Pancreas (tissue), 10 donors: ENCODE data around the gene PRKCE. TPM values are rescaled to one million over a fixed set of nuclear protein-coding genes. Genes with fewer than 3 reads are reported as not detected.

Experiments used
- ATAC-seq, 4 donors: fragments of 200-7000 bp; cut with Tn5 transposase; one replicate each; pipeline versions ENCODE4 v1.8.0 to v1.9.1; 2020; ENCODE audit warnings: mild to moderate bottlenecking in 4 of 4, moderate library complexity in 4 of 4
- DNase-seq, 6 donors: peaks; one replicate each; pipeline ENCODE4 v3.0.0-alpha.2; 2020
- FAIRE-seq: peaks from 2 replicates; lab custom pipeline; 2012; peaks lifted over from hg19 to GRCh38; lab: Jason Lieb, UNC
- H3K27ac ChIP-seq, 4 donors: fragments of 200-600 bp; sonication (generic); 1 replicate in 3 of 4; 2 replicates in 1 of 4; pipeline versions ENCODE4 v1.5.0 to v1.8.0; 2020
- H3K27me3 ChIP-seq, 4 donors: fragments of 200-600 bp; one replicate each; pipeline ENCODE4 v1.8.0; 2021
- H3K36me3 ChIP-seq, 3 donors: fragments of 200-600 bp; sonication (generic) in 1 of 3; one replicate each; pipeline versions ENCODE4 v1.5.0 to v1.8.0; 2020 to 2021
- H3K4me1 ChIP-seq, 3 donors: fragments of 200-600 bp; one replicate each; pipeline ENCODE4 v1.8.0; 2021
- H3K4me3 ChIP-seq, 4 donors: fragments of 200-600 bp; sonication (generic) in 2 of 4; one replicate each; pipeline versions ENCODE4 v1.5.0 to v1.8.0; 2020 to 2021
- H3K9me3 ChIP-seq, 4 donors: fragments of 200-600 bp; one replicate each; pipeline ENCODE4 v1.8.0; 2021
- WGBS, 2 donors: extraction: QIAGEN DNeasy Blood & Tissue Kit; methylation state at CpG; one replicate each; pipeline ENCODE4 v1.1.7; 2013; 5-methylcytosine and 5-hydroxymethylcytosine counted together
- intact Hi-C, 3 donors: fragments of 100-400 bp; cut with DNase I; formaldehyde crosslinking; loops; one replicate each; pipeline versions ENCODE4 v1.11.1 to v1.14.2; 2022
- polyA plus RNA-seq, 2 donors: library from polyadenylated mRNA; stranded (reverse); fragments of 200-250 nt; gene quantifications; one replicate each; pipeline ENCODE4 v1.2.3, GENCODE V29; 2013
- total RNA-seq, 6 donors: library from RNA; stranded (reverse); fragmentation: NEBNext Ultra II Directional in 4 of 6; extraction: Animal tissue kit (Norgen Biotek cat#: 25700) in 4 of 6; gene quantifications; one replicate each; pipeline versions ENCODE4 v1.2.1 to v1.2.4, GENCODE V29; 2021 to 2023
- TF ChIP-seq, protein P1 (sequence below), 4 donors: fragments of 200-600 bp; sonication (generic) in 3 of 4; IDR thresholded peaks; one replicate each; pipeline versions ENCODE4 v1.5.0 to v1.8.0; 2021; ENCODE audit warnings: antibody characterized with exemption in 4 of 4
- donor health status: healthy with polysubstance abuse.
- donor health status: DM: no; HTN: no; CAD: no; lungs with moderate emphysema.
- donor health status: DM: no; HTN: no; CAD: no.
- donor health status: control.
- donor health status: control.
- donor health status: Bipolar disorder and iron deficiency.
- donor health status: DM: yes; HTN: yes; CAD: no.
- donor health status: DM: no; HTN: no; CAD: no.
- donor health status: DM: no; HTN: no; CAD: no.
- donor health status: DM: yes; HTN: yes; CAD: no.

Gene PRKCE
- total and polyA plus RNA-seq, 8 donors, result 4.0 to 19.4 (median 10.0) TPM

DNA sequence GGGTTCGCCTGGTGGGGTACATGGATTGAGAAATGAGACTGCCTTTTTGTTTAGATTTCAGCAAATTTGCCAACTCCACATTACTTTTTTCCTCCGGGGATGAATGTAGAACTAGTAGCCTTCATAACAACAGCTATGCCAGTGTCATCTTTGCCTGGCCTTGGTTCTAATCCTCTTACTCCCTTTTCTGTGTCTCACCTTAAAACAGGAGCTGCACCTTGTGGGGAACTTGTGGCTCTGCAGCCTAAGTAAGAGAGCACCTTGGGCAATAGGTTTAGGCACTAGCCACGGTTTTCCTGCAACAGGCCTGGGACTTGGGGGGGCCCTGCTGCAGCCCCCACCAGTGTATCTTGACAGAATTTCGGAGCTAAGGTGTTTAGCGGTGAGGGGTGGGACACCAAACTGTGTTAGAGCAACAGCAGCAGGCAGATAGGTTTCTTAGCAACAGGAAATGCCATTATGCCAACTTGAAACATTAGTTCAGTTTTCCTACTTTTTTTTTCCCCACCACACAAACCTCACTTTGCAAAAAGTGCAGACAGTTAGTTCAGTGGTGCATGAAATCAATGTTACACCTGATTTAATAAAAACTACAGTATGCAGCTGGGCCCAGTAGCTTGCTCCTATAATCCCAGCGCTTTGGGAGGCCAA lies 173.7 kb downstream of the PRKCE start:
- no peak for ATAC-seq
- Histone ChIP-seq H3K4me1 (peaks cover 23 to 38% (median 35%) of the 10 kb centered on the region in 3 donors), H3K27ac (no peak overlapping the region), H3K36me3 (no peaks in the 10 kb centered on the region), H3K27me3 (no peaks in the 10 kb centered on the region), H3K9me3 (no peaks in the 10 kb centered on the region), H3K4me3 (no peak overlapping the region)
- TF ChIP-seq, protein P1, sequence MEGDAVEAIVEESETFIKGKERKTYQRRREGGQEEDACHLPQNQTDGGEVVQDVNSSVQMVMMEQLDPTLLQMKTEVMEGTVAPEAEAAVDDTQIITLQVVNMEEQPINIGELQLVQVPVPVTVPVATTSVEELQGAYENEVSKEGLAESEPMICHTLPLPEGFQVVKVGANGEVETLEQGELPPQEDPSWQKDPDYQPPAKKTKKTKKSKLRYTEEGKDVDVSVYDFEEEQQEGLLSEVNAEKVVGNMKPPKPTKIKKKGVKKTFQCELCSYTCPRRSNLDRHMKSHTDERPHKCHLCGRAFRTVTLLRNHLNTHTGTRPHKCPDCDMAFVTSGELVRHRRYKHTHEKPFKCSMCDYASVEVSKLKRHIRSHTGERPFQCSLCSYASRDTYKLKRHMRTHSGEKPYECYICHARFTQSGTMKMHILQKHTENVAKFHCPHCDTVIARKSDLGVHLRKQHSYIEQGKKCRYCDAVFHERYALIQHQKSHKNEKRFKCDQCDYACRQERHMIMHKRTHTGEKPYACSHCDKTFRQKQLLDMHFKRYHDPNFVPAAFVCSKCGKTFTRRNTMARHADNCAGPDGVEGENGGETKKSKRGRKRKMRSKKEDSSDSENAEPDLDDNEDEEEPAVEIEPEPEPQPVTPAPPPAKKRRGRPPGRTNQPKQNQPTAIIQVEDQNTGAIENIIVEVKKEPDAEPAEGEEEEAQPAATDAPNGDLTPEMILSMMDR (IDR thresholded peaks at IDR 0.05), result no peak
- intact Hi-C loops, result no loop called here
- DNase-seq, result no peak
- WGBS, 2 donors, result 89 to 90% methylated on average over 6 of the region's 6 CpGs
- no peak for FAIRE-seq

DNA sequence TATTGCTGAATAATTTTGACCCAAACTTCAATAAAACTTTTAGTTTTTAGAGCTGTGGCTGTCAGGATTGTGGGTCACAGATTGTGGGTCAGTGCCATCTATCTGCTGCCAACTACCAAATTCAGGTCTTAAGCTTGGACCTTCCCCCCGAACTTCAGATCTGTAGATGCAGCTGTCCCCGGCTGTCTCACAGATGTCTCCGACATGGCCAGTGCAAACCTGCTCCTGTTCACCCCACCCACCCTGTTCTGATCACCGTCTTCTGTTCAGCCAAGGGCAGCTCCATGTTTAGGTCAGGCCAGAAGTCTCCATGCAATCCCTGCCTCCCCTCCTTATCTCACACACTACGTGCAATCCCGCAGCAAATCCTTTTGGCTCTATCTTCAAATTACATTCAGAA lies 175.0 kb downstream of the PRKCE start:
- H3K27me3 ChIP-seq, result no peaks in the 10 kb centered on the region
- H3K4me3 ChIP-seq, result no peak overlapping the region
- intact Hi-C loops, result no loop called here
- TF ChIP-seq, protein P1 (IDR thresholded peaks at IDR 0.05), result no peak
- ATAC-seq, result no peak
- no peak overlapping the region for H3K27ac ChIP-seq
- 93 to 95% methylated on average over 6 of the region's 6 CpGs for WGBS, 2 donors
- DNase-seq, result no peak
- no peaks in the 10 kb centered on the region for H3K9me3 ChIP-seq
- H3K4me1 ChIP-seq, result peaks cover 19 to 26% (median 24%) of the 10 kb centered on the region in 3 donors
- H3K36me3 ChIP-seq, result no peaks in the 10 kb centered on the region
- no peak for FAIRE-seq

DNA sequence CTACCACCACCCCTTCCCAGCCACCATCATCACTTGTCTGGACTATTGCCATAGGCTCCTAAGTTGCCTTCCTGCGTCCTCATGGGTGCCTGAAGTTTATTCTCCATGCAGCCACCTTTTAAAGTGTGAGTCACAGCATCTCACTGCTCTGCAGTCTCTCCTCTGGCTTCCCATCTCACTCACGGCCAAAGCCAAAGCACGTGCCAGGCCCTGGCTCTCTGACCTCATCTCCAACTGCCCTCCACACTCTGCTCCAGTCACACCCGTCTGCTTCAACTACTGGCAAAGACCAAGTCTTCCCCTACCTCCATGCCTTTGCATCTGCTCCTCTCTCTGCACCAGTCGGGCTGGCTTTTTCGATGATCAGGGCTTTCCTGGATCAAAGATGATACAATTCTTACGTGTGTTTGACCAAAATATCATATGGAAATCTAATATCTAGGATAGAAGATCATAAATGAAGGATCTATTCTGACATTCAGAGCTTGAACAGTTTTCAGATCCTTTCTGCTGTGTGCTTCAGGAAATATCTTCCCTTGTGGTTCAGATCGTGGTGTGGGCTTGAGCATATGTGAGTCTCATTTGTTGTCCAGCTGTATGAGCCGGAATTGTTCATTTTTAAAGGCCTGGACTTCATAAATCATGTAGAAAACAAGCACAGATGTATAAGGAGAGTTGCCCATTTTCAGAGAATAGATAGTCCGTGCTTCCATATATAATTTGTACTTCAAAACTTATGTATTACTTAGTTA lies 175.6 kb downstream of the PRKCE start:
- H3K36me3 ChIP-seq, result no peaks in the 10 kb centered on the region
- no peaks in the 10 kb centered on the region for H3K9me3 ChIP-seq
- WGBS, 2 donors, result 93 to 95% methylated on average over 10 of the region's 10 CpGs
- peaks cover 16 to 21% (median 20%) of the 10 kb centered on the region in 3 donors for H3K4me1 ChIP-seq
- H3K27ac ChIP-seq, result no peak overlapping the region
- FAIRE-seq (no peak), ATAC-seq (no peak), DNase-seq (no peak)
- no peak overlapping the region for H3K4me3 ChIP-seq
- TF ChIP-seq, protein P1 (IDR thresholded peaks at IDR 0.05), result no peak
- intact Hi-C loops, result no loop called here
- no peaks in the 10 kb centered on the region for H3K27me3 ChIP-seq

DNA sequence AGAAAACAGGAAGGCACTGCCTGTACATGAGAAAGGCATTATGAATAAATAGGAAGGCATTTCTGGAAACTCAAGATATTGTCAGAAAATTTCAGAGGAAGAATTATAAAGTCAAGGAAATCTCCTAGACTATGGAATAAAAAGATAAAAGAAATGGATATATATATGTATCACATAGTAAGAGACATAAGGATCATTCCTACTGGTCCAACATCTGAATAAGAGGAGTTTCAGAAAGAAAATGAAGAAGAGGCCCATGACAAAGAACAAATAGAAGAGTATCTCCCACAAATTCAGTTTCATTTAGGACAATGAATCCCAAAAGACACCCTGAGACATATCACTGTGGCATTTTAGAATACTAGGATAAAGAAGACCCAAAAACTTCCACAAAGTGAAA lies 178.8 kb downstream of the PRKCE start:
- Histone ChIP-seq H3K27ac (no peak overlapping the region), H3K36me3 (no peaks in the 10 kb centered on the region), H3K4me3 (no peak overlapping the region), H3K9me3 (no peaks in the 10 kb centered on the region), H3K4me1 (peaks cover 0 to 5% (median 0%) of the 10 kb centered on the region in 3 donors), H3K27me3 (no peaks in the 10 kb centered on the region)
- ATAC-seq (no peak), FAIRE-seq (no peak), DNase-seq (no peak)
- intact Hi-C loops, result no loop called here
- TF ChIP-seq, protein P1 (IDR thresholded peaks at IDR 0.05), result no peak
